LNCAP (cell line): ENCODE results near the gene ARV1.

Experiments
- TF ChIP-seq, protein P1 (sequence below): fragments of 450-650 bp; IDR thresholded peaks from 2 replicates; pipeline ENCODE4 v1.5.1; 2017; ENCODE audit warnings: mild to moderate bottlenecking

Gene ARV1

DNA sequence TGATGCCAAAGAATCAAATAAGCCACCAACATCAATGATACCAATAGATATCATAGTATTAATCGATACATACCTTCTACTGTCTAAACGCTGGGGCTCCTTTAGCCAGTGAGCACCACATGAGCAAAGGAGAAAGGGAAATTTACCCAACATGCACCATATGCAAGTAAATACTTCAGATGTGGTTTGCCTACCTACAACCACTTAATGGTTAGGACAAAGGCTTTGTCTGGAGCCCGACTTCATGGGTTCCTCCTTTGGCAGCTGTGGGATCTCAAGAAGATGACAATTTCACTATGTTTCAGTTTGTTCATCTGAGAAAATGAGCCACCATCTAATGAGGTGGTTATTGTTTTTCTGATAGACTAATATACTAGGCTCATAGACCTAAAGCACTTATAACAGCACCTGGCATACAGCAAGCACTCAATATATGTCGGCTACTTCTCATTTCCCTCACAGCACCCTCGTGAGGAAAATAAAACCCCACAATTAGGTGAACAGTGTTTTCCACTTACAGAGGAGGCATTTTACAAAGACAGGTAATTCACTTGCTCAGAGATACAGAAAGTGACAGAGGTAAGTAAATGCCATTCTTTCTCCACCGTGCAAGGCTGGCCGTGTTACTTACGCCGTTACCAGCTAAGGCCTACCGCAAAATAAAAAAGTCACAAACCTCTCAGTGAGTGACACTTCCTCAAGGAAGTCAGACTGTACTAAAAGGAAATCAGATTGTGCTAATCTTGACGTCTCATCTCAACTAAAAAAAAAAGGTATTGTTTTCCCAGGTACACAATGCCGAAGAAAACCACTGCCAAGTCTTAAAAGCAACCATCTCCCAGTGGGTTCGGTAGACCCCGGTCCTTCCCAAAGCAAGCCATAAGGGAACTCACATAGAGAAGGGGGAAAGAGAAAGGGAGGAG, 1.8 kb upstream of the ARV1 start:
- TF ChIP-seq, protein P1, sequence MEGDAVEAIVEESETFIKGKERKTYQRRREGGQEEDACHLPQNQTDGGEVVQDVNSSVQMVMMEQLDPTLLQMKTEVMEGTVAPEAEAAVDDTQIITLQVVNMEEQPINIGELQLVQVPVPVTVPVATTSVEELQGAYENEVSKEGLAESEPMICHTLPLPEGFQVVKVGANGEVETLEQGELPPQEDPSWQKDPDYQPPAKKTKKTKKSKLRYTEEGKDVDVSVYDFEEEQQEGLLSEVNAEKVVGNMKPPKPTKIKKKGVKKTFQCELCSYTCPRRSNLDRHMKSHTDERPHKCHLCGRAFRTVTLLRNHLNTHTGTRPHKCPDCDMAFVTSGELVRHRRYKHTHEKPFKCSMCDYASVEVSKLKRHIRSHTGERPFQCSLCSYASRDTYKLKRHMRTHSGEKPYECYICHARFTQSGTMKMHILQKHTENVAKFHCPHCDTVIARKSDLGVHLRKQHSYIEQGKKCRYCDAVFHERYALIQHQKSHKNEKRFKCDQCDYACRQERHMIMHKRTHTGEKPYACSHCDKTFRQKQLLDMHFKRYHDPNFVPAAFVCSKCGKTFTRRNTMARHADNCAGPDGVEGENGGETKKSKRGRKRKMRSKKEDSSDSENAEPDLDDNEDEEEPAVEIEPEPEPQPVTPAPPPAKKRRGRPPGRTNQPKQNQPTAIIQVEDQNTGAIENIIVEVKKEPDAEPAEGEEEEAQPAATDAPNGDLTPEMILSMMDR, result no peak

DNA sequence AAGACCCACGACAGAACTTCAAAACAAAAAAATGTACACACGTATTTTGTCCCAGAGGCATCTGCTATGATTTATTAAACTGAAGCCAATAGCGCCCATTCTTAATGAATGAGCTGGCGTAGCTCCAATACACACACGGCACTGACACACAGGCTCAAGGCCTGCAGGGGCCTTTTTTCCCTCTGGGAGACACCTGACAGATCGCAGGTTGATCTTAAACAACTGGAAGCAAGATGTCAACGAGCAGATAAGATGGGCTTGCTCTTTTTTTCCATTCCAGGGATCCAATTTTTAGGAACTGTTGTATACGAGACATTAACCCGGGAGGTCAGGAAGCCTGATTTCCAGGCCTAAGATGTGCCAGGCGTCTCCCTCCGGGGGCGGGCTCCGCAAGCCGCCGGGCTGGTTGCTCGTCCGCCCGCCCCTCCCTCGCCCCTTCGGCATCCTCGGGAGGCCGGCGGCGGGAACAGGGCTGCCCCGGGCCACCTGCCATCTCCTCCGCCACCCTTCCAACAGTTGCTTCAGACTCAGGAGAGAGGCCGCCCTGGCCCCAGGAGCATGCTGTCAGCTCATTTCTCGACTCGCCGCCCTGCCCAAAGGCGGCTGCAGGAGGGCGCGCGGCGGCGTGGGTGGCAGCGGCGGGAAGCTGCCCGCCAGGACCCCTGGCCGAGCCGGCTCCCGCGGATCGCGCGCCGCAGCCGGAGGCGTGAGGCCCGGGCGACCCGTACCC, 968 bp upstream of the ARV1 start:
- TF ChIP-seq, protein P1, result no peak

DNA sequence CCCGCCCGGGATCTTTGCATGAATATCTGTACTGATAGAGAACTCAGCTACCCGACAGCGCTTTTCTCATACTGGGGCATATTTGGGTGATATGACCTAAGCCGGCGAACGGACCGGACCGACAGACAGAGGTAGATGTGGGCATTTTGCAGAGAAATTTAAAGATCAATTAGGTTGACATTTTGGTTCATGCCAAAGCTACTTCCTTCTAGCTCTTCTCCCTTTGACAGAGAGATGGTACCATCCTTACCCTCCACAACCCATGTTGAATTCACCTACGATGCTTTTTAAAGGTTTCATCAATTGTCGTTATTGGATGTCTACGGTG, 459 bp downstream of the ARV1 start:
- TF ChIP-seq, protein P1, result no peak

DNA sequence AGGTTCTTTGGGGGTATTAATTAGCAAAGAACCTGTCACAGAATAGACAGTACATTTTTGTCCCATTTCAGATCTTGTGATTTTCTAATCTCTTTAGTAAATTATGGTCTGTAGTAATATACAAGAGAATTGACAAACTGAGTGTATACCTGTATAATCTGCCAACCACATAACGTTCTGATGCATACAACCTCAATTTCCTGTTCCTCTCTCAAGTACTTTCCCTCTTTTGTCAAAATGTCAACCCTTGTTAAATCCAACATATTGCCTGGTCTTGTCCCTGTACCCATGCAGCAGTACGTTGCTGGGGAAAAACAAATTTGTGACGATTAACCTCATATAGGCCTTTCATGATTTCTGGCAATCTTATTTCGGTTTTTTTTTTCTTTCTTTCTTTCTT, 1.1 kb downstream of the ARV1 start:
- TF ChIP-seq, protein P1, result no peak

DNA sequence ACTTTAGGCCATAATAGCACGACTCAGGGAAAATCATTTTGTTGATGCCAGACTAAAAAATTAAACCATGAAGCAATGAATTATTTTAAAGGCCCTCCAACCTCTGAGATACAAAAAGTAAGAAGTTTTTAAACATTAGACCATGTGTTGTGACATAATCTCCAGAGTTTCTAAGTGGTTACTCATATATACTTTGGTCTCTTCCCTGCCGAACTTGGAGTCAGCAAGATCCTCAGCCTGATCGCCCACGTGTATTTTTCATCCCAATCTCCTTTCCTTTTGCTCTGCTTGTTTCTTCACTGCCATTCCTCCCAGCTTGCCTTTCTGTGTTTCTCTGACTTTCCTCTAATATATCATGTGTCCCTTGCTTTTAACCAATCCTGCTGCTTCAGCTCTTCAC, 3.8 kb downstream of the ARV1 start:
- TF ChIP-seq, protein P1, result no peak

DNA sequence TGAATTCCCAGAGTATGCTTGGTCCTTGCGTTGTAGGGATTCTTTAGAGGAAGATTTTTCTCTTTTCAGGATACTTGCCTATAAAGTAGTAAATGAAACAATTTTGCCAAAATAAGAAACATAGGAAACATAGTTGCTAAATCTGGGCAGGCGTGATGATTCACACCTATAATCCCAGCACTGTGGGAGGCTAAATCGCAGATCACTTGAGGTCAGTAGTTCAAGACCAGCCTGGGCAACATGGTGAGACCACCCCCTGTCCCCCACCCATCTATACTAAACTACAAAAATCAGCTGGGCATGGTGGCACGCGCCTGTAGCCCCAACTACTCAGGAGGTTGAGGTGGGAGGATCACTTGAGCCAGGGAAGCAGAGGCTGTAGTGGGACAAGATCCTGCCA, 4.9 kb downstream of the ARV1 start:
- TF ChIP-seq, protein P1, result no peak

DNA sequence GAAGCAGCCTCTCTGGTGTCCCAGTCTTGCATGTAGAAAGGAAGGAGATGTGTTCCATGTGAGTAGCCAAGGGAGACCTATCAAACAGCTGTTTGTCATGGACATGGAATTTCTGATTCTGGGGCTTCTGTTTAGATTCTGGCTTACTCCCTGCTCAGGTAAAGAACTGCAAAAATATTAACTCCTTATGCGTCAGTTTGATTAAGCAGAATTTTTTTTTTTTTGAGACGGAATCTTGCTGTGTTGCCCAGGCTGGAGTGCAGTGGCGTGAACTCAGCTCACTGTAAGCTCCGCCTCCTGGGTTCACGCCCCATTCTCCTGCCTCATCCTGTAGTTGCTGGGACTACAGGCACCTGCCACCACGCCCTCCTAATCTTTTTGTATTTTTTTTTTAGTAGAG, 6.8 kb downstream of the ARV1 start:
- TF ChIP-seq, protein P1, result no peak
